HepG2 (cell line): Measurements from ENCODE around the gene FTL. TPM values are rescaled to one million over a fixed set of nuclear protein-coding genes. Genes with fewer than 3 reads are reported as not detected.

ENCODE experiments used
- AKNA ChIP-seq: sonication (generic); formaldehyde crosslinking; IDR thresholded peaks from 2 replicates; pipeline ENCODE4 v1.4.0; 2020; ENCODE audit warnings: missing genetic modification reagents, borderline replicate concordance
- FIP1L1 ChIP-seq: fragments of 200-400 bp; formaldehyde crosslinking; IDR thresholded peaks from 2 replicates; pipeline ENCODE4 v1.6.1; 2018; ENCODE audit warnings: low read depth, mild to moderate bottlenecking, low read length, moderate library complexity, borderline replicate concordance; ENCODE audit not compliant: insufficient read depth
- GTF3A ChIP-seq: sonication (generic); formaldehyde crosslinking; conservative IDR thresholded peaks from 2 replicates; pipeline ENCODE4 v1.4.0; 2020; ENCODE audit warnings: mild to moderate bottlenecking, missing genetic modification reagents
- NR3C1 ChIP-seq: sonication (generic); formaldehyde crosslinking; IDR thresholded peaks from 2 replicates; pipeline ENCODE4 v1.4.0; 2020; ENCODE audit warnings: missing genetic modification reagents
- SIX4 ChIP-seq: sonication (generic); formaldehyde crosslinking; IDR thresholded peaks from 2 replicates; pipeline ENCODE4 v1.4.0; 2020; ENCODE audit warnings: missing genetic modification reagents
- ZFP36L1 ChIP-seq: sonication (generic); formaldehyde crosslinking; IDR thresholded peaks from 2 replicates; pipeline ENCODE4 v1.8.0; 2022; ENCODE audit warnings: mild to moderate bottlenecking, missing genetic modification reagents, moderate library complexity
- ZNF230 ChIP-seq: sonication (generic); formaldehyde crosslinking; IDR thresholded peaks from 2 replicates; pipeline ENCODE4 v1.4.0; 2020; ENCODE audit warnings: mild to moderate bottlenecking, missing genetic modification reagents
- ZNF296 ChIP-seq: sonication (generic); formaldehyde crosslinking; conservative IDR thresholded peaks from 2 replicates; pipeline ENCODE4 v1.5.0; 2020; ENCODE audit warnings: mild to moderate bottlenecking, missing genetic modification reagents
- ZNF605 ChIP-seq: sonication (generic); formaldehyde crosslinking; IDR thresholded peaks from 2 replicates; pipeline ENCODE4 v1.8.0; 2022; ENCODE audit warnings: mild to moderate bottlenecking, missing genetic modification reagents
- ZNF746 ChIP-seq: sonication (generic); formaldehyde crosslinking; IDR thresholded peaks from 2 replicates; pipeline ENCODE4 v1.8.0; 2022; ENCODE audit warnings: mild to moderate bottlenecking, missing genetic modification reagents
- polyA plus RNA-seq, 8 experiments: library from polyadenylated mRNA; depleted of rRNA in 3 of 8; stranded (reverse) in 7 of 8; unstranded in 1 of 8; fragments of >200 nt; fragmentation: Illumina TruSeq in 4 of 8; extraction: Trizol in 4 of 8; gene quantifications; 2 replicates each; pipeline versions ENCODE4 v1.2.1 to v1.2.3, GENCODE V29; 2011 to 2016; ENCODE audit warnings: low read depth in 4 of 8, missing spikeins in 1 of 8, mixed read lengths in 1 of 8; ENCODE audit not compliant: insufficient read depth in 1 of 8
- total RNA-seq, 5 experiments: library from RNA; depleted of rRNA; stranded (reverse); fragments of >200 nt; fragmentation: Illumina TruSeq; extraction: Trizol; gene quantifications; 2 replicates each; pipeline ENCODE4 v1.2.3, GENCODE V29; 2016; ENCODE audit warnings: low read depth in 1 of 5

Gene FTL
- total and polyA plus RNA-seq, 2 of the 13 experiments (the other 11 are each of a cell fraction or from before 2014, with no cell fraction given) = 2,721 to 8,800 TPM

DNA sequence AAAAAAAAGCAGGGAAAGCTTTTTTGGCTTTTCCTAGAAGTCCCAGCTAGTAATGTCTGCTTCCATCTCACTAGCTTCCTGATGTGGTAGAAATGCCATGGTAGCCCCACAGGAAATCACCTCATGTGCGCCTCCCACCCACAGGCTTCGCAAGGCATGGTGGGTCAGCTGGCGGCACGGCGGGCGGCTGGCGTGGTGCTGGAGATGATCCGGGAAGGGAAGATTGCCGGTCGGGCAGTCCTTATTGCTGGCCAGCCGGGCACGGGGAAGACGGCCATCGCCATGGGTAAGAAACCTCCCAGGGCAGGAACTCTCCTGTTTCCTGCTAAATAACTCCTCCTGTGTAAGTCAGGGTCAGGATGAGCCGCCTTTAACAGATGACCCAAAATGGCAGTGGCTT lies 39.0 kb downstream of the FTL start (continued):
- TF ChIP-seq AKNA (no peak), ZNF296 (CRISPR knock-in tag) (no peak), NR3C1 (CRISPR knock-in tag) (no peak), ZFP36L1 (CRISPR knock-in tag) (no peak), SIX4 (no peak), ZNF746 (CRISPR knock-in tag) (no peak), ZNF605 (no peak), GTF3A (CRISPR knock-in tag) (no peak), ZNF230 (CRISPR knock-in tag) (no peak), FIP1L1 (no peak)
